Measurements from ENCODE around the gene CFHR2.
"Not testable (repeated sequence)": the region's sequence is repeated elsewhere in the genome, so short reads cannot be mapped to it uniquely, and the experiment has no call there.

The CFHR2 gene

DNA sequence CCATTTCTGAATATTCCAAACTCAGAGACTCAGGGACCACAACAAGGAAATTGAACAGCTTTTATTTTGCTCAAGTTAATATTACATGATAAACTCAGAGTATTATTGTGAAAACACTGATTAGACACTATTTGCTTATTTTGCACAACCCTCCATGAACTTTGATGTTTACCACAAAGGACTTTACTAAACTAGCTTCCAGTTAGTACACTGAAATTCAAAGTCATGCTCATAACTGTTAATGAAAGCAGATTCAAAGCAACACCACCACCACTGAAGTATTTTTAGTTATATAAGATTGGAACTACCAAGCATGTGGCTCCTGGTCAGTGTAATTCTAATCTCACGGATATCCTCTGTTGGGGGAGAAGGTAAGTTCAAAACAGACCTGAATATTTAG, at the start of gene CFHR2:
TSS of gene CFHR2 (plus strand) at position 171 of the 400 bp plus-strand sequence. CDS start at position 314, 143 bp downstream.
- not testable (repeated sequence) for DNase-seq

DNA sequence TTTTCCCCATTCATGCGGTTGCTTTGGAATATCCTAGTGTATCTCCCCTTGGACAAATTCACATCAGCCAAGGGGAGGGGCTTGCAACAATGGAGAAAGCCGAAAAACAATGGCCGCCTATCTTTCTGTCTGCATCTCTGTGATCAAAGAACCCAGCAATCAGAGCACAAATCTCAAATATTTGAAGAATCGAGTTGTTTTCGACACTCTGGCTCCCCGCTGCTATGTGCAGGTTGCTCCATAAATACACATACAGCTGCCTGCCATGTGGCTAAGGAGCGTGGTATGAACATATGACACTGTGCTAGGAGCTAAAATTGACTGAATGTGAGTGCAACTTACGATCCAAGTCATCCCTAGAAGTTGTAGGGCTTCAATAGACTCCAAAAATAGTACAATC, 47.2 kb upstream of the CFHR2 start:
- DNase-seq = peak; percentile 71

DNA sequence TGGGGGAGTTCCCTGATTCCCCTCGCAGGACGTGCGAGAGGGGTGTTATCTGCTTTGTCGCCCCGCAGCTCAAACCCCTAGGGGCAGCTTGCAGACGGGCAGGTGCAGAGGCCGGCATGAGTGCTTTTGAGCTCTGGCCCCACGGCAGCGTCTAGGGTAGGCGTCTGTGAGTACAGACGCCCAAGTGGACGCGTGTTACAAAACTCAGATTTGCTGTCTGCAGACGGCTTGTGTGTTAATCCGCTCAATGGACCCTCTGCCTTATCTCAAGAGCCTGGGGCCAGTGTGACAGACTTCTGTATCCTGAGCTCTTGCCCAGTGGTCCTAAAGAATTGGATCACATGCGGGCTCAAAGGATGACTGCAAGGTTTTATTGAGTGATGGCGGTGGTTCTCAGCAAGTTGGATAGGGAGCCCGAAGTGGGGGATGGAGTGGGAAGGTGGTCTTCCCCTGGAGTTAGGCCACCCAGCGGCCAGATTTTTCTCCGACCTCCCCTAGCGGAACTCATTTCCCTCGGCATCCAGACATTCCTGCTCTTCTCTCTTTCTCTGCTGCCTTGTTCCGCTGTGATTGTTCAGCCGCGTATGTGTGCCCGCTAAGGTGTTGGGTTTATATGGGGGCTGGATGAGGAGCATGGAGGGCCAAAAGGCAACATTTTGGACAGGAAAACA, 46.2 kb upstream of the CFHR2 start:
- DNase-seq = peak; percentile 59

DNA sequence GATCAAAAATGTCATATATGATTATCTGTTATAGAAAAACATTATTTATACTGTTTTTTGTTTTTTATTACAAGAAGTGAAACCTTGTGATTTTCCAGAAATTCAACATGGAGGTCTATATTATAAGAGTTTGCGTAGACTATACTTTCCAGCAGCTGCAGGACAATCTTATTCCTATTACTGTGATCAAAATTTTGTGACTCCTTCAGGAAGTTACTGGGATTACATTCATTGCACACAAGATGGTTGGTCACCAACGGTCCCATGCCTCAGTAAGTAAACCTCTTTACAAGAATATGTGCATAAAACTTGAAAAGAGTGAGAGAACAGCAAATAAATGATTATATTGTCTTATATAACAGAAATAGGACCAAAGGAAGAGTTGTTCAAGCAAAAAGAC, 41.2 kb upstream of the CFHR2 start:
- DNase-seq = no peak

DNA sequence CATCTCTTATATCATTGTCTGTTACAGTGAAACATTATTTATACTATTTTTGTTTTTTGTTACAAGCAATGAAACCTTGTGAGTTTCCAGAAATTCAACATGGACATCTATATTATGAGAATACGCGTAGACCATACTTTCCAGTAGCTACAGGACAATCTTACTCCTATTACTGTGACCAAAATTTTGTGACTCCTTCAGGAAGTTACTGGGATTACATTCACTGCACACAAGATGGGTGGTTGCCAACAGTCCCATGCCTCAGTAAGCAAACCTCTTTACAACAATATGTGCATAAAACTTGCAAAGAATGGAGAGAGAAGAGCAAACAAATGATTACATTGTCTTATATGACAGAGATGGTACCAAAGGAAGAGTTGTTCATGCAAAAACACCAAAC, 33.3 kb upstream of the CFHR2 start:
- no peak for DNase-seq

DNA sequence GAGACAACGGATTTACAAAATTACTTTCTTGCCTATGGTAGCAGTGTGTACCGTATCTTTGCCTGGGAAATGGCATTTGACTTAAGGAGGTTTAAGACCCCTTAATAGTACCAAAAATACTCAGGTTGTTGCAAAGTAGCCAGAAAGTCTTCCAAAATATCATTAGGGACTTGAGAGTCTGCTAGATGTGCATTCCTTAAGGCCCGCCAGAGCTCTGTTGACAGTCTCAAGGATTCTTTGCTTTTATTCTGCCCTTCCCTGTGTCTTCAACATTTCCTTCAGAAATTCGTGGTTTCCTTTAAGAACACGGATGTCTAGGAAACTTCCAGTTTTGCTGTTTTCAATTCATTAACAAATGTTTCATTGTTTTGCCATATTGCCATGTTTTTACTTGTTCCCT, 31.3 kb upstream of the CFHR2 start:
- DNase-seq = not testable (repeated sequence)

DNA sequence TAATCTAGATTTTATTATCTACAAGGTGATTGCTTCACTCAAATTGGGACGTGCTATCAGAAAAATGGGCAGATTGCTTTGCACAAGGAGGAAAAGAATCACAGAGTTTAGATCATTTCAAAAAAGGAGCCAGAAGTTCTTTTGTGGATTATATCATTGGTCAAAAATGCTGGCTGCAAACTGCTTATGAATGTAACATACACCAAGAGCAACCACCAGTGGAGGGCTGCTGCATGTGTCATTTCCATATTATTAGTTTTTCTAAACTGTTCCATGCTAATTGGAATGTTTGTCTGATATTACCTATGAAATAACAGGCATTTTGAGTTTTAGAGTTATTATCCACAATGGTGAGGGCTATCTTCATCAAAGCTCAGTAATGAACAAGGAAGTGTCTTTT, 16.7 kb upstream of the CFHR2 start:
- not testable (repeated sequence) for DNase-seq

DNA sequence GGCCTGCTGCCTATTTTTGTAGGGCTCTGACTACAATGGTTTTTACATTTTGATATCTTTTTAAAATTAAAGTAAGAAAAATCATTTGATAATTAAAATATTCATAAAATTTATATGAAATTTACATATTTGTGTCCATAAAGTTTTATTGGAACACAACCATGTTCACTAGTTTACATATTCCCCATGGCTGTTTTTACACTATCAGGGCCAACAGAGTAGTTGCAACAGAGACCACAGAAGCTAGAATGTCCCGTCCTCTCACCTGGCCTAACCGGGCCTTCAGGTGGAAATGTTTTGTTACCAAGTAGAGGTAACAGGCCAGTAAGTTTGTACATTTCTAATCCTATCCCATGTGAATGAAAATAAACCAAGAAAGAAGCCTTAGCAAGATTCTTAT, 10.7 kb upstream of the CFHR2 start:
- peak; percentile 2 for DNase-seq

DNA sequence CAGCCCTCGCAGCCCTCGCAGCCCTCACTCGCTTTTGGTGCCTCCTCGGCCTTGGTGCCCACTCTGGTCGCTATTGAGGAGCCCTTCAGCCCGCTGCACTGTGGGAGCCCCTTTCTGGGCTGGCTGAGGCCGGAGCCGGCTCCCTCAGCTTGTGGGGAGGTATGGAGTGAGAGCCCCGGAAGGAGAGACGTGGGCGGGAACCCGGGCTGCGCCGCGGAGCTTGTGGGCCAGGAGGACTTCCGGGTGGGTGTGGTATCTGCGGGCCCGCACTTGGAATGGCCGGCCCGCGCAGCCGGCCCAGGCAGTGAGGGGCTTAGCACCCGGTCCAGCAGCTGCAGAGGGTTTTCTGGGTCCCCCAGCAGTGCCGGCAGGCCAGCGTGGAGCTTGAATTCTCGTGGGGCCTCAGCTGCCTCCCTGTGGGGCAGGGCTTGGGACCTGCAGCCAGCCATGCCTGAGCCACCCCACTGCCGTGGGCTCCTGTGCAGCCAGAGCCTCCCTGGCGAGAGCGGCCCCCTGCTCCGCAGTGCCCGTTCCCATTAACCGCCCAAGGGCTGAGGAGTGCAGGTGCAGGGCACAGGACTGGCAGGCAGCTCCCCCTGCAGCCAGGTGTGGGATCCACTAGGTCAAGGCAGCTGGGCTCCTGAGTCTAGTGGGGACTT, 9.9 kb upstream of the CFHR2 start:
- peak; percentile 94 for DNase-seq

DNA sequence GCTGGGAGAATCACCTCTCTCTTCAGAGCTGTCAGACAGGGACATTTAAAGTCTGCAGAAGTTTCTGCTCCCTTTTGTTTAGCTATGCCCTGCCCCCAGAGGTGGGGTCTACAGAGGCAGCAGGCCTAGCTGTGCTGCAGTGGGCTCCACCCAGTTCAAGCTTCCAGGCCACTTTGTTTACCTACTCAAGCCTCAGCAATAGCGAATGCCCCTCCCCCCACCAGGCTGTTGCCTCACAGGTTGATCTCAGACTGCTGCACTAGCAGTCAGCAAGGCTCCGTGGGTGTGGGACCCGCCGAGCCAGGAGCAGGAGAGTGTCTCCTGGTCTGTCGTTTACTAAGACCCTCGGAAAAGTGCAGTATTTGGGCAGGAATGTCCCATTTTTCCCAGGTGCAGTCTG, 2.1 kb upstream of the CFHR2 start:
- not testable (repeated sequence) for DNase-seq

DNA sequence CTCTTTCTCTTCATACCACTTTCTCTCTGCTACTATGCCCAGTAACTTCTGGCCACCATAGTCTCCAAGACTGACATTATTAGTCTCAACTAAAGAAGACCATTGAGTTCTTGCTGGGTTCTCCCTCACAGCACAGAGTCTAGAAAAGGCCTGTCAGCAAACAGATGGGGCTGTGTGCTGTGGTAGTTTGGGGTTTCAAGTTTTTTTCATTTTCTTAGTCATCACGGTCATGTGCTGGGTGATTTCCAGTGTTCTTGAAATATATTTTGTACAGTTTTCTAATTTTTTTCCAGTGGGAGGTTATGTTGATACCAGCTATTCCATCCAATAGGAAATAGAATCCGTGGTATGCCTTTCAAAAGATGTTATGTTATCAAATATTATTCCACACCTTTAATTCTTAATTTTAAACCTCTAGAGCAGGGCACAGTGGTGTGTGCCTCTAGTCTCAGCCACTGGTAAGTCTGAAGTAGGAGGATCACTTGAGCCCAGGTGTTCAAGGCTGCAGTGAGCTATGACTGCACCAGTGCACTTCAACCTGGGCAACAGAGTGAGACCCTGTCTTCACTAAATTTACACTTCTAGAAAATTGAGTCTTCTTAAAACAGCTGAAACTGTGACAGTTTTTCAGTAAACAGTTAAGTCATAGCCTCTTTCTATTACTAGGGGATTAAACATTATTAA, 8.3 kb downstream of the CFHR2 start:
- no peak for DNase-seq

DNA sequence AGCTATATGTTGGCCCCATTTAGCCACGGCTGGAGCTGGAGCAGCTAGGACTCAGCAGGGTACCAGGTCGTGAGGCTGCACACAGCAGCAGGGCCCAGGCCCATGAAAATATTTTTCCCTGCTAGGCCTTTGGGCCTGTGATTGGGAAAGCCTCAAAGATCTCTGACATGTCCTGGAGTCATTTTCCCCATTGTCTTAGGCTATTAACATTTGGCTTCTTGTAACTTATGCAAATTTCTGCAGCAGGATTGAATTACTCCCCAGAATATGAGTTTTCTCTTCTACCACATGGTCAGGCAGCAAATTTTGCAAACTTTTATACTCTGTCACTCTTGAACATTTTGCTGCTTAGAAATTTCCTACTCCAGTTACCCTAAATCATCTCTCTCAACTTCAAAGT, 11.2 kb downstream of the CFHR2 start:
- no peak for DNase-seq

DNA sequence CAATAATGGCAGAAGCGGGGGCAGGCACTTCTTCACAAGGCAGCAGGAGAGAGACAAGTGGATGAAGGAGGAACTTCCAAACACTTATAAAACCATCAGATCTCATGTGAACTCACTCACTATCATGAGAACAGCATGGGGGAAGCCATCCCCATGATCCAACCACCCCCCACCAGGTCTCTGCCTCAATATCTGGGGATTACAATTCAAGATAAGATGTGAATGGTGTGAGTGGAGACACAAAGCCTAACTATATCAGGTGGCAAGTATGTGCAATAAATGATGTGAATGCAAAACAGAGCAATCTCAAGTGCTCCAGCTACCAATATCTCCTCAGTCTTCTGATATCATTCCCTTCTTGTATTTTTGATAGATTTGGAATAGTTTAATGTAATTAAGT, 12.4 kb downstream of the CFHR2 start:
- DNase-seq = no peak

DNA sequence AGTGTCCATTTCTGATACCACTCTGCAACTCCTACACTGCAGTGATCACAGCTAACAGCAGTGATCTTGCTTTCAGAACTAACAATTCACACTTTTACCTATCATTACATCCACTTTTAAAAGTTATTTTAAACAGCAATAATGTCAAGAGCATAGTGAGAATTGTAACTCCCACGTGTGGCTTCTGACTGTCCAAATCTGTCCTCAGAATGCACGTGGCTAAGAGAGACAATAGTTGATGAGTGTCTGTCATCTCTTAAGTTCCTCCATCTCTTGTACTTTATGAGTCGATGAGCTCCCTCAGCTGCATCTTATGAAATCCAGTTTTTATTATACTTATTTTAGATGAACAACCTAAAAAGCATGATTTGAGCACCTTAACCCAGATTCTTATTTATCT, 17.3 kb downstream of the CFHR2 start:
- no peak for DNase-seq

DNA sequence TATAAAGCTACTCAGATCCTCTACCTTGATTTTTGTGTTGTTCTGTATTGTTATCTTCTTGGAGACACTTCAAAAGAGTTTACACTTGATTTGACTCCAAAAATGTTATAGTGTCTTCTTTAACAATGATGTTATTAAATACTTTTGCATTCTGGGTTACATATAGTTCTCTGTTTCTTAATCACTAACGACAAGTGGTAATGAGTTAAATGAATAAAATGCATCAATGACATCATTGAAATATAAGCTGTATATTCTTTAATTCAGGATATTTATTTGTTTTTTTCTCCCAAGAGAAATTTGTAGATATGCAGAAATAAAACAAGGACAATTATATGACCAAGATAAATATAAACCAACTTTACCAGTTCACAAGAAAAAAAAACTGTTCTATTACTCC, 26.6 kb downstream of the CFHR2 start:
- no peak for DNase-seq

DNA sequence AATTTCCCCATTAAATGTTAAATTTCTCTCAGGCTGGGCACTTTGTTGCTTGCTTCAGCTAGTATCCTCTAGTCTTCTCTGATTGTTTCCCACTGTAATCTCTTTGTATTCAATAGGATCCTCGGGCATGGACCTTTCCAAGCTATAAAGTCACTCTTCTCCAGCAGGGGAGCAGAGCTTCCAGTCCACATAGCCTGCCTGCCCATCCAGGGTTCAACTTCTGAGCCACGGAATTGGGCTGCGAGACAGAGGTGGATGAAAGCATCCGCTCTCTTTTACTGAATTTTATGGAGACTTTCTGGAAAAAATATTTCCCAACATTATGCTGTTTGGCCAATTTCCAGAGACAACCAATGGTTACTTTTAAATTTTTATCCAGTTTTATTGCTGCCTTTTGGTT, 32.7 kb downstream of the CFHR2 start:
- DNase-seq = no peak

DNA sequence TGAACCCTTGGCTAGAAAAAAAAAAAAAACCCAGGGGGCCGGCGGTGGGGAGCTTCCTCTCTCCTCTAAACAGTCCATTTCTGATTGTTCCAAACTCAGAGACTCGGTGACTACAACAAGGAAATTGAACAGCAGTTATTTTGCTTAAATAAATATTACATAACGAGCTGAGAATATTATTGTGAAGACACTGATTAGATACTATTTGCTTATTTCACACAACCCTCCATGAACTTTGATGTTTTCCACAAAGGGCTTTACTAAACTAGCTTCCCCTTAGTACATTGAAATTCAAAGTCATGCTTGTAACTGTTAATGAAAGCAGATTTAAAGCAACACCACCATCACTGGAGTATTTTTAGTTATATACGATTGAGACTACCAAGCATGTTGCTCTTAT, 33.7 kb downstream of the CFHR2 start, which contains the start of gene CFHR5:
TSS of gene CFHR5 (plus strand) at position 279 of the 400 bp plus-strand sequence. CDS start at position 388, 109 bp downstream.
- DNase-seq = no peak

DNA sequence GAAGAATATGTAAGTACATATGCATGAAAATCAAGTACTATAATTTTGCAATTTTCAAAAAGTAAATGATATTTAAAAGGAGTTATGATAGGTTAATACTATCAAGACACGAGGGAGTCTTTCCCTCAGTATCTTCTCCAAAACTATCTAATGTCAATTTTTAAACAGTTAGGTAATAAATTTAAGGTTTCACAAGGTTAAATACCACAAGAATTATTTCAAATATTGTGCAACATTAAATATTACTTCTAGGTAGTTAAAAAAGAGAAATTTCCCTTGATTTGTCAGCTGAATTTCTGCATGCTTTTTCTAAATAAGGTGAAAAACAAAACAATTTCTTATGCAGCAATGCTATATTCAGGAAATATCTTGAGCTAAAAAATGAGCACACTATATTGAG, 37.3 kb downstream of the CFHR2 start:
- no peak for DNase-seq

DNA sequence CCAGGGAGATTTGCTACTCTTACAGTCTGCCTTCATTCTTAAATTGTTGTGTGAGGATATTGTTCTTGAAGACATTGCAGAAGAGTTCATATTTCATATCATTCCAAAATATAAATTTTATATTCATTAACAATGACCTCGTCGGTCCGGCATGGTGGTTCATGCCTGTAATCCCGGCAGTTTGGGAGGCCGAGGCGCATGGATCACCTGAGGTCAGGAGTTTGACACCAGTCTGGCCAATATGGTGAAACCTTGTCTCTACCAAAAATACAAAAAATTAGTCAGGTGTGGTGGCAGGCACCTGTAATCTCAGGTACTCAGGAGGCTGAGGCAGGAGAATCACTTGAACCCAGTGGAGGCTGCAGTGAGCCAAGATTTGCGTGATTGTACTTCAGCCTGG, 38.7 kb downstream of the CFHR2 start:
- not testable (repeated sequence) for DNase-seq

DNA sequence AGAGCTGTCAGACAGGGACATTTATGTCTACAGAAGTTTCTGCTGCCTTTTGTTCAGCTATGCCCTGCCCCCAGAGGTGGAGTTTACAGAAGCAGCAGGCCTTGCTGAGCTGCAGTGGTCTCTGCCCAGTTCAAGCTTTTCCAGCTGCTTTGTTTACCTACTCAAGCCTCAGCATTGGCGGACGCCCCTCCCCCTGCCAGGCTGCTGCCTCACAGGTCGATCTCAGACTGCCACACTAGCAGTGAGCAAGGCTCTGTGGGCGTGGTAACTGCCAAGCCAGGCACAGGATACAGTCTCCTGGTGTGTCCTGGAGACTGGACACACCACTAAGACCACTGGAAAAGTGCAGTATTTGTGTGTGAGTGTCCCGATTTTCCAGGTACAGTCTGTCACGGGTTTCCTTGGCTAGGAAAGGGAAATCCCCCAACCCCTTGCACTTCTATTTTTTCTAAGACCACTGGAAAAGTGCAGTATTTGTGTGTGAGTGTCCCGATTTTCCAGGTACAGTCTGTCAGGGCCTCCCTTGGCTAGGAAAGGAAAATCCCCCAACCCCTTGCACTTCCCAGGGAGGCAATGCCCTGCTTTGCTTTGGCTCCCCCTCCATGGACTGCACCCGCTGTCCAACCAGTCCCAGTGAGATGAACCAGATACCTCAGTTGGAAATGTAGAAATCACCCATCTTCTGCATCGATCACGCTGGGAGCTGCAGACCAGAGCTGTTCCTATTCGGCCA, 48.5 kb downstream of the CFHR2 start:
- peak; percentile 93 for DNase-seq

DNA sequence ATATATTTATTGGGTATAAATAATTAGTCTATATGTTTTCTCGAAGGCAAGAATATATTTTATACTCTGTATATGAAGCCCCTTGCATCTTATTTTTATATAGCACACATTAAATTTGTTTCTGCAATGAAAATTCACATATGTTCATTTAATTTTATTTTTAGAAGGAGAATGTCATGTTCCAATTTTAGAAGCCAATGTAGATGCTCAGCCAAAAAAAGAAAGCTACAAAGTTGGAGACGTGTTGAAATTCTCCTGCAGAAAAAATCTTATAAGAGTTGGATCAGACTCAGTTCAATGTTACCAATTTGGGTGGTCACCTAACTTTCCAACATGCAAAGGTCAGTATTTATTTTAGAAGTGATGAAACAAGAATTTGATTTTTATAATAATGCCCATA, 50.4 kb downstream of the CFHR2 start:
- no peak for DNase-seq

DNA sequence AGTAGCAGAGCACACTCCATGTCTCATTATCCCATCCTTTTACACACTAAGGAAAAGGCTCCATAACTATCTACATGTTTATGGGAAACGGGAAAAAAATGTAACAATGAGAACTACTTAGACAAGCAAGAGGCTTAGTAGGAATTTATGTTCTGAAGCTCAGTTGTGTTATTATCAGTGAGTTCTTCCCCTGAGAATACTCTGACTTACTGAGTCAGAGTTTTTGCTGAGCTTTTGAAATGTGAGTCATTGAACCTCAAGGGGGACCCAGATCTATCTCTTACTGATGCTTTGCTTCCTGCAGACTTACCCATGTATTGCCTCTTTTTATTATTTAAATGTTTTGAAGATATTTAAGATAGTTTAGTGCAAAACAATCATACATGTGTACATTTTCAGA, 53.9 kb downstream of the CFHR2 start:
- no peak for DNase-seq

DNA sequence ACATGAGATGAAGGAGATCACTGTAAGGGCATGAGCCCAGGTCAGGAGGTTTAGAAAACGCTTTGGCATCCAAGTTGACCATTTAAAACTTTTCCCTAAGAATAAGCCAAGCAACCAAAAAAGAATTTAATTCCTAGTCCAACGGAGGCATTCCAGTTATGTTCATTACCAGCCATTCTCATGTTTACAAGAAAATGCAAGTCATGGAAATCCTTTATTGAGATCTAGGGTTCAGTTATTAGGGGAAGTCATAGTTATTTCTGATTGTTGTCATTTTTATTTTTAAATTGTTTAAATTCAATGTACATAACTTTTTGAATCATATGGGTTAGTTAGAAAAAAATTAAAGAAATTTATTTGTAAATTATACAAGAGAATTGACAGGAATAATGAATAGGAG, 58.3 kb downstream of the CFHR2 start:
- no peak for DNase-seq
